Tibial nerve (tissue), 4 donors: Measurements from ENCODE around the gene IPMK.

Experiments used
- CTCF ChIP-seq, 5 experiments: fragments of 200-600 bp in 3 of 5; fragments of 450-650 bp in 2 of 5; sonication (generic) in 3 of 5; IDR thresholded peaks; one replicate each; pipeline ENCODE4 v1.5.1; 2016 to 2019; ENCODE audit warnings: antibody characterized with exemption in 5 of 5, mild to moderate bottlenecking in 3 of 5, moderate library complexity in 2 of 5
- EP300 ChIP-seq, 2 donors: sonication (generic); formaldehyde crosslinking; IDR thresholded peaks; one replicate each; pipeline ENCODE4 v1.6.1; 2017; ENCODE audit warnings: antibody characterized with exemption in 2 of 2, mild to moderate bottlenecking in 1 of 2

GRCh38 chr10:58267713-58268453, at the start of gene IPMK:
- TF ChIP-seq CTCF (IDR thresholded peaks at IDR 0.05): peak in 1 of 5 experiments; percentile 22
- peak in 1 of 2 donors; percentile 83 for TF ChIP-seq EP300 (IDR thresholded peaks at IDR 0.05)
